Endodermal cell (in vitro differentiated cells): ENCODE results near the gene NCK1. TPM values are rescaled to one million over a fixed set of nuclear protein-coding genes. Genes with fewer than 3 reads are reported as not detected.
"Not testable (repeated sequence)": the region's sequence is repeated elsewhere in the genome, so short reads cannot be mapped to it uniquely, and the experiment has no call there.

Experiments
- DNase-seq: peaks from one replicate; pipeline ENCODE4 v3.0.0-alpha.2; 2017
- H3K27ac ChIP-seq: 2 replicates; pipeline ENCODE4 v1.5.1; 2013; ENCODE audit warnings: mild to moderate bottlenecking, low read depth, low read length, moderate library complexity
- H3K27me3 ChIP-seq: 2 replicates; pipeline ENCODE4 v1.6.1; 2013; ENCODE audit warnings: mild to moderate bottlenecking, low read length, moderate library complexity; ENCODE audit not compliant: insufficient read depth, control insufficient read depth, poor library complexity, severe bottlenecking
- H3K36me3 ChIP-seq: 2 replicates; pipeline ENCODE4 v1.7.0; 2013; ENCODE audit warnings: mild to moderate bottlenecking, low read length, moderate library complexity; ENCODE audit not compliant: control insufficient read depth, insufficient read depth
- H3K4me1 ChIP-seq: one replicate; pipeline ENCODE4 v1.7.0; 2013; ENCODE audit warnings: low read length; ENCODE audit not compliant: control insufficient read depth, insufficient read depth
- H3K4me3 ChIP-seq: 2 replicates; pipeline ENCODE4 v1.5.1; 2013; ENCODE audit warnings: mild to moderate bottlenecking, low read length, moderate library complexity
- H3K9ac ChIP-seq: 2 replicates; pipeline ENCODE4 v1.6.1; 2013; ENCODE audit warnings: mild to moderate bottlenecking, low read length, moderate library complexity; ENCODE audit not compliant: poor library complexity, severe bottlenecking; ENCODE audit errors: extremely low read depth
- H3K9me3 ChIP-seq: 2 replicates; pipeline ENCODE4 v1.6.1; 2013; ENCODE audit warnings: mild to moderate bottlenecking, low read length, moderate library complexity; ENCODE audit not compliant: control insufficient read depth
- H3K27ac Mint-ChIP-seq: 2 replicates; pipeline ENCODE4 v1.8.0; 2020; ENCODE audit warnings: mixed read lengths
- H3K27me3 Mint-ChIP-seq: 2 replicates; pipeline ENCODE4 v1.8.0; 2021; ENCODE audit warnings: mild to moderate bottlenecking, mixed read lengths; ENCODE audit not compliant: insufficient read depth
- H3K36me3 Mint-ChIP-seq: 2 replicates; pipeline ENCODE4 v1.8.0; 2020; ENCODE audit warnings: low read depth, mixed read lengths
- H3K4me1 Mint-ChIP-seq: 2 replicates; pipeline ENCODE4 v1.8.0; 2020; ENCODE audit warnings: mixed read lengths
- H3K4me3 Mint-ChIP-seq: 2 replicates; pipeline ENCODE4 v1.8.0; 2020; ENCODE audit warnings: mild to moderate bottlenecking, moderate library complexity, mixed read lengths
- H3K9me3 Mint-ChIP-seq: 2 replicates; pipeline ENCODE4 v1.8.0; 2020; ENCODE audit warnings: mild to moderate bottlenecking, mixed read lengths
- CTCF ChIP-seq: fragments of 200-600 bp; sonication (generic); conservative IDR thresholded peaks from 2 replicates; pipeline ENCODE4 v1.5.0; 2021; ENCODE audit warnings: antibody characterized with exemption, mild to moderate bottlenecking
- WGBS, 2 experiments: methylation state at CpG; one replicate each; pipeline versions ENCODE4 v1.1.5 to v1.1.7; 2013; ENCODE audit warnings: missing lambda C conversion rate in 2 of 2, mixed read lengths in 1 of 2; ENCODE audit not compliant: insufficient coverage in 1 of 2, insufficient read length in 1 of 2; 5-methylcytosine and 5-hydroxymethylcytosine counted together
- total RNA-seq, 2 donors: library from RNA; stranded (reverse); fragmentation: NEBNext Ultra II Directional in 1 of 2; extraction: Animal tissue kit (Norgen Biotek cat#: 25700) in 1 of 2; gene quantifications; 2 replicates in 1 of 2; 3 replicates in 1 of 2; pipeline ENCODE4 v1.2.1, GENCODE V29; 2021

Gene NCK1
- total RNA-seq, 2 donors from 2014 or later, result 24.5 to 28.9 TPM

GRCh38 chr3:136982033-136982432 lies 120.0 kb downstream of the NCK1 start:
- H3K4me1 Mint-ChIP-seq, result no peaks in the 10 kb centered on the region
- Histone ChIP-seq H3K36me3 (no peaks in the 10 kb centered on the region), H3K9me3 (no peaks in the 10 kb centered on the region), H3K27ac (no peak overlapping the region), H3K9ac (no peak overlapping the region), H3K4me3 (no peak overlapping the region), H3K27me3 (no peaks in the 10 kb centered on the region), H3K4me1 (no peaks in the 10 kb centered on the region)
- H3K27me3 Mint-ChIP-seq, result no peaks in the 10 kb centered on the region
- H3K4me3 Mint-ChIP-seq, result no peak overlapping the region
- H3K27ac Mint-ChIP-seq, result no peak overlapping the region
- 95 to 100% methylated on average over 2 to 5 of the region's 5 CpGs for WGBS, 2 experiments
- TF ChIP-seq CTCF, result no peak
- H3K36me3 Mint-ChIP-seq, result peaks cover 8% of the 10 kb centered on the region
- peaks cover 8% of the 10 kb centered on the region for H3K9me3 Mint-ChIP-seq
- DNase-seq, result no peak

- no peak overlapping the region for H3K9ac ChIP-seq
- no peak overlapping the region for H3K27ac Mint-ChIP-seq
- no peak overlapping the region for H3K27ac ChIP-seq
- H3K4me3 ChIP-seq, result no peak overlapping the region
- WGBS, 2 experiments, result 80 to 96% methylated on average over 1 to 4 of the region's 4 CpGs
- no peaks in the 10 kb centered on the region for H3K27me3 ChIP-seq
- TF ChIP-seq CTCF, result no peak
- H3K9me3 ChIP-seq, result no peaks in the 10 kb centered on the region
- peaks cover 12% of the 10 kb centered on the region for H3K9me3 Mint-ChIP-seq
- H3K27me3 Mint-ChIP-seq, result no peaks in the 10 kb centered on the region
- no peaks in the 10 kb centered on the region for H3K36me3 ChIP-seq
- no peaks in the 10 kb centered on the region for H3K4me1 Mint-ChIP-seq
- peaks cover 10% of the 10 kb centered on the region for H3K36me3 Mint-ChIP-seq
- no peak overlapping the region for H3K4me3 Mint-ChIP-seq
- no peak for DNase-seq
- no peaks in the 10 kb centered on the region for H3K4me1 ChIP-seq
Observed at GRCh38 chr3:136982520-136983138, 120.6 kb downstream of the NCK1 start.

GRCh38 chr3:136984837-136985236 lies 122.8 kb downstream of the NCK1 start:
- Histone ChIP-seq H3K27ac (no peak overlapping the region), H3K9me3 (no peaks in the 10 kb centered on the region), H3K9ac (no peak overlapping the region), H3K36me3 (no peaks in the 10 kb centered on the region), H3K4me3 (no peak overlapping the region), H3K27me3 (no peaks in the 10 kb centered on the region), H3K4me1 (no peaks in the 10 kb centered on the region)
- TF ChIP-seq CTCF, result no peak
- Mint-ChIP-seq H3K4me1 (no peaks in the 10 kb centered on the region), H3K4me3 (no peak overlapping the region), H3K36me3 (peaks cover 14% of the 10 kb centered on the region), H3K27ac (no peak overlapping the region), H3K27me3 (no peaks in the 10 kb centered on the region), H3K9me3 (peaks cover 24% of the 10 kb centered on the region)
- DNase-seq, result no peak
- 88 to 93% methylated on average over 3 of the region's 3 CpGs for WGBS, 2 experiments

- H3K9me3 Mint-ChIP-seq, result peaks cover 24% of the 10 kb centered on the region
- not testable (repeated sequence) for H3K9ac ChIP-seq, H3K4me1 Mint-ChIP-seq, H3K27ac ChIP-seq, DNase-seq, H3K4me1 ChIP-seq, H3K27ac Mint-ChIP-seq, H3K27me3 ChIP-seq, H3K4me3 Mint-ChIP-seq, H3K4me3 ChIP-seq, H3K9me3 ChIP-seq, H3K27me3 Mint-ChIP-seq, H3K36me3 ChIP-seq
- H3K36me3 Mint-ChIP-seq, result peaks cover 14% of the 10 kb centered on the region
- WGBS, 2 experiments, result 96 to 100% methylated on average over 5 to 39 of the region's 39 CpGs
Observed at GRCh38 chr3:136987398-136987980, 125.5 kb downstream of the NCK1 start.
